Stimulated activated memory B cell treated with anti-CD40 and anti-IgM and Interleukin-4, amounts not matched to agents 10 μg/mL and 1 μg/mL and 100 μg/mL, for 72 hours (primary cell): ENCODE data around the gene FUT4.
"Not testable (repeated sequence)": the region's sequence is repeated elsewhere in the genome, so short reads cannot be mapped to it uniquely, and the experiment has no call there.

ENCODE experiments used
- ATAC-seq: fragments of 150-1000 bp; cut with Tn5 transposase; 2 replicates; pipeline ENCODE4 v1.10.0; 2021
- H3K27ac Mint-ChIP-seq: one replicate; pipeline ENCODE4 v1.8.0; 2022; ENCODE audit warnings: mild to moderate bottlenecking, mixed read lengths
- H3K27me3 Mint-ChIP-seq: one replicate; pipeline ENCODE4 v1.8.0; 2022; ENCODE audit warnings: mixed read lengths
- H3K36me3 Mint-ChIP-seq: one replicate; pipeline ENCODE4 v1.8.0; 2022; ENCODE audit warnings: mixed read lengths
- H3K4me1 Mint-ChIP-seq: one replicate; pipeline ENCODE4 v1.8.0; 2022; ENCODE audit warnings: mixed read lengths
- H3K4me3 Mint-ChIP-seq: one replicate; pipeline ENCODE4 v1.8.0; 2022; ENCODE audit warnings: mild to moderate bottlenecking, moderate library complexity, mixed read lengths
- H3K9me3 Mint-ChIP-seq: one replicate; pipeline ENCODE4 v1.8.0; 2022; ENCODE audit warnings: mixed read lengths

Gene FUT4

DNA sequence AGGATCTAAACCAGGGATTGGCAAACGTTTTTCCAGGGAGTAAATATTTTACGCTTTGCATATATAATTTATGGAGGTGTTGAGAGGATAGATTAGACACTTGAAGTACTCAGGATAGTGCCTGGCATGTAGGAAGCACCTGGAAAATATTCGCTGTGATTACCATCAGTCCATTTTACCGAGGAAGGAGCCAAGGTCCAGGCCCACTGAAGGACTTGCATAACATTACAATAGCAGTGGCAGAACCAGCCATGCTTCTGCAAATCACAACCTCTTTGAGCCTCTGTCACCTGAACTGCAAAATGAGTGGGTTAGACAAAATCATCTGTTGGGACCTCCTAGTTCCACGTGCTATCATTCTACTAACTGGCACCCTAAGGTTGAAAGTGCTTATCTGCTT, 5.4 kb downstream of the FUT4 start:
- Mint-ChIP-seq H3K4me3 (no peak overlapping the region), H3K9me3 (no peaks in the 10 kb centered on the region), H3K36me3 (peaks cover 7% of the 10 kb centered on the region), H3K4me1 (peaks cover 30% of the 10 kb centered on the region), H3K27ac (no peak overlapping the region), H3K27me3 (no peaks in the 10 kb centered on the region)
- no peak for ATAC-seq

GRCh38 chr11:94550513-94550912, 6.8 kb downstream of the FUT4 start:
- Mint-ChIP-seq H3K4me3 (peak overlapping the region; percentile 6), H3K27ac (no peak overlapping the region), H3K36me3 (peaks cover 5% of the 10 kb centered on the region), H3K4me1 (peaks cover 25% of the 10 kb centered on the region), H3K9me3 (no peaks in the 10 kb centered on the region), H3K27me3 (no peaks in the 10 kb centered on the region)
- ATAC-seq: no peak

GRCh38 chr11:94553938-94554337, 10.2 kb downstream of the FUT4 start:
- peaks cover 7% of the 10 kb centered on the region for H3K4me1 Mint-ChIP-seq
- no peaks in the 10 kb centered on the region for H3K27me3 Mint-ChIP-seq
- H3K27ac Mint-ChIP-seq: no peak overlapping the region
- H3K36me3 Mint-ChIP-seq: no peaks in the 10 kb centered on the region
- H3K9me3 Mint-ChIP-seq: no peaks in the 10 kb centered on the region
- ATAC-seq: no peak
- no peak overlapping the region for H3K4me3 Mint-ChIP-seq

DNA sequence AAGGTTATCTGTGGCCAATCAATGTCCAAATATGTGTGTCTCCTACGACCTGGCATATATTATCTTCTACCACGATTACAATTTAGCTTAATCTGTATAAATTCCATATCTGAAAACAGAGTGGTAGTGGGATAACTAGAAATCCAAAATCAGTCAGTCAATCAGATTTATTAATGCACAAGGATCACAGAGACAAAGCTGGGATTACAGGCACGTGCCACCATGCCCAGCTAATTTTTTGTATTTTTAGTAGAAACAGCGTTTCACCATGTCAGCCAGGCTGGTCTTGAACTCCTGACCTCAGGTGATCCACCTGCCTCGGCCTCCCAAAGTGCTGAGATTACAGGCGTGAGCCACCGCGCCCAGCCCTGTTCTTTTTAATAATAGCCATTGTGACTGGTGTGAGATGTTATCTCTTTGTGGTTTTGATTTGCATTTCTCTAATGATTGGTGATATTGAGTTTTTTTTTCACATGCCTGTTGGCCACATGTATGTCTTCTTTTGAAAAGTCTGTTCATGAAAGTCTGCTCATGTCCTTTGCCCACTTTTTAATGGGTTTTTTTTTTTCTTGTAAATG, 12.1 kb downstream of the FUT4 start:
- H3K27me3 Mint-ChIP-seq, H3K4me1 Mint-ChIP-seq, H3K9me3 Mint-ChIP-seq, H3K27ac Mint-ChIP-seq, H3K4me3 Mint-ChIP-seq, H3K36me3 Mint-ChIP-seq, ATAC-seq: not testable (repeated sequence)

- H3K9me3 Mint-ChIP-seq: no peaks in the 10 kb centered on the region
These were observed 13.7 kb downstream of the FUT4 start for GRCh38 chr11:94557421-94557820.

GRCh38 chr11:94557992-94558391, 14.3 kb downstream of the FUT4 start:
- Mint-ChIP-seq H3K27me3 (no peaks in the 10 kb centered on the region), H3K27ac (no peak overlapping the region), H3K9me3 (no peaks in the 10 kb centered on the region), H3K4me3 (no peak overlapping the region), H3K4me1 (no peaks in the 10 kb centered on the region), H3K36me3 (no peaks in the 10 kb centered on the region)
- ATAC-seq: no peak

More at GRCh38 chr11:94557421-94557820, 13.7 kb downstream of the FUT4 start:
- Mint-ChIP-seq H3K4me1 (no peaks in the 10 kb centered on the region), H3K27ac (no peak overlapping the region), H3K36me3 (no peaks in the 10 kb centered on the region), H3K27me3 (no peaks in the 10 kb centered on the region), H3K4me3 (no peak overlapping the region)
- ATAC-seq: no peak

DNA sequence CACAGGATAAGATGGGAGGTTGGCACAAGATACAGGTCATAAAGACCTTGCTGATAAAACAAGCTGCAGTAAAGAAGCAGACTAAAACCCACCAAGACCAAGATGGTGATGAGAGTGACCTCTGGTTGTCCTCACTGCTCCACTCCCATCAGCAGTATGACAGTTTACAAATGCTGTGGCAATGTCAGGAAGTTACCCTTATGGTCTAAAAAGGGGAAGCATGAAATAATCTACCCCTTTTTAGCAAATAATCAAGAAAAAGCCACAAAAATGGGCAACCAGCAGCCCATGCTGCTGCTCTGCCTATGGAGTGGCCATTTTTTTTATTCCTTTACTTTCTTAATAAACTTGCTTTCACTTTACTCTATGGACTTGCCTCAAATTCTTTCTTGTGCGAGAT, 14.7 kb downstream of the FUT4 start:
- no peak overlapping the region for H3K4me3 Mint-ChIP-seq
- no peaks in the 10 kb centered on the region for H3K9me3 Mint-ChIP-seq
- no peaks in the 10 kb centered on the region for H3K27me3 Mint-ChIP-seq
- H3K4me1 Mint-ChIP-seq: no peaks in the 10 kb centered on the region
- no peak overlapping the region for H3K27ac Mint-ChIP-seq
- ATAC-seq: no peak
- H3K36me3 Mint-ChIP-seq: no peaks in the 10 kb centered on the region

DNA sequence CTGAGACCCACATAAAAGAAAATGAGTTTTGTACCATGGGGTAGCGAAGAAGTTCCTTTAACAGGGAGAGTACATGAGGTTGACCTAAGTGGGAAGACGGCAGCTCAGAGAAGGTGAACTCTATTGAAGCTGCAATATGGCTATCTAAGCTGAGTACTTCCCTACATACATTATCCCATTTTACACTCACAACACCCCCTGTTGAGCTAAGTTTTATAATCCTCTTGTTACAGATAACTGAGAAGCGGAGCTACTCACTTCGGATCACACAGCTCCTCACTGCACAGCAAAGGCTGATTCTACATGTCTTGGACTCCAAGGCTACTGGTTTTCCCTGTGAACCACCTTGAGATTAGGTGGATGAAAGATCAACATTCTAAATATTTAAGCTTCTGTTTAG, 15.2 kb downstream of the FUT4 start:
- no peak overlapping the region for H3K4me3 Mint-ChIP-seq
- no peaks in the 10 kb centered on the region for H3K36me3 Mint-ChIP-seq
- no peaks in the 10 kb centered on the region for H3K9me3 Mint-ChIP-seq
- no peak overlapping the region for H3K27ac Mint-ChIP-seq
- no peak for ATAC-seq
- H3K27me3 Mint-ChIP-seq: no peaks in the 10 kb centered on the region
- H3K4me1 Mint-ChIP-seq: no peaks in the 10 kb centered on the region

DNA sequence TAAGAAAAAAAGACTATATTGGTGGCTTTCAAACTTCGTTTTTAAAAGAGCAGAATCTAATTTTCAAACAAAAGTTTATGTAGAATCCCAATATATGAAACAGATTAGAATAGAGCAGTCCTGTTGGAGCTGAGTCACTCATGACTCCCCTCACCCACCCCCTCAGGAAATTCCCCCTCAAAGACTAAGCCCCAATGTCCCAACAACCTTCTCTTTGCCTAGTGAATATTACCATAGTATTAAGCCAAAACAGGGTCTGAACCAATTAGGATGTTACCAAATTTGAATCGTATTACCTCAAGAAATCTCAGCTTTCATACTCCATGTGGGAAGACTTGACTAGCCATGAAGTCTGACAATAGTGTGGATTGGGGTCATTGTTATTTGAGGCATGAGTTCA, 15.6 kb downstream of the FUT4 start:
- H3K27ac Mint-ChIP-seq: no peak overlapping the region
- H3K27me3 Mint-ChIP-seq: no peaks in the 10 kb centered on the region
- H3K36me3 Mint-ChIP-seq: no peaks in the 10 kb centered on the region
- no peak overlapping the region for H3K4me3 Mint-ChIP-seq
- H3K4me1 Mint-ChIP-seq: no peaks in the 10 kb centered on the region
- no peaks in the 10 kb centered on the region for H3K9me3 Mint-ChIP-seq
- ATAC-seq: no peak

- no peak for ATAC-seq
- no peaks in the 10 kb centered on the region for H3K9me3 Mint-ChIP-seq
These were observed 17.1 kb downstream of the FUT4 start for GRCh38 chr11:94560834-94561233.

GRCh38 chr11:94563176-94563847, 19.6 kb downstream of the FUT4 start:
- Mint-ChIP-seq H3K27me3 (no peaks in the 10 kb centered on the region), H3K9me3 (no peaks in the 10 kb centered on the region), H3K4me1 (no peaks in the 10 kb centered on the region), H3K27ac (no peak overlapping the region), H3K36me3 (no peaks in the 10 kb centered on the region), H3K4me3 (no peak overlapping the region)
- no peak for ATAC-seq

More at GRCh38 chr11:94560834-94561233, 17.1 kb downstream of the FUT4 start:
- no peaks in the 10 kb centered on the region for H3K27me3 Mint-ChIP-seq
- no peak overlapping the region for H3K4me3 Mint-ChIP-seq
- H3K36me3 Mint-ChIP-seq: no peaks in the 10 kb centered on the region
- no peak overlapping the region for H3K27ac Mint-ChIP-seq
- no peaks in the 10 kb centered on the region for H3K4me1 Mint-ChIP-seq

DNA sequence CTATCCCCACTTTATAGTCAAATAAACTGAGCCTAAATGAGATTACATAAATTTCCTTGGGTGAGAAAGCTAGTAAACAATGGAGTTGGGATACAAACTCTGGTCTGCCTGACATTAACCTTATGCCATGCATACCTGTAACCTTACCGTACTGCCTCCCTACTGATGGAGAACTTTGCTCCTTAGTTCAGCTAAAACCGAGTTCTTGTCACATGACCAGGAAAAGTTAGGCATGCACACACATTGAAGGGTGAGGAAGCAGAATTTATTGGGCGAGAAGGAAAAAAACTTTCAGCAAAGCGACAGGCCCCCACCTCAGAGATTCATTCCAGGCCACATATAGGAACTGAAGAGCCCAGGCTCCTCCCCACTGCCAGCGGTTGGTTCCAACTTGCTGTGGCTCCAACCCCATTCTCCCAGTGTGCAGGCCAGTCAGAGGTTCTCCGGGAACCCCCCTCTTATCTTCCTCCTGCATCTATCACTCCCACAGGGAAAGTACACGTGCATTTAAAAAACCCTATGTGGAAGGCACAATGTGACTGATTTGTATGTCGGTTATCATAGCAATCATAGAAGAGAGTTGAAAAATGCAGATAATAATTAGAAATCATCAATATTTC, 20.2 kb downstream of the FUT4 start:
- H3K4me1 Mint-ChIP-seq: no peaks in the 10 kb centered on the region
- no peaks in the 10 kb centered on the region for H3K36me3 Mint-ChIP-seq
- H3K4me3 Mint-ChIP-seq: no peak overlapping the region
- no peaks in the 10 kb centered on the region for H3K27me3 Mint-ChIP-seq
- no peaks in the 10 kb centered on the region for H3K9me3 Mint-ChIP-seq
- no peak overlapping the region for H3K27ac Mint-ChIP-seq
- ATAC-seq: no peak

GRCh38 chr11:94567181-94567670, 23.5 kb downstream of the FUT4 start, which contains the start of gene PIWIL4:
Gene PIWIL4 (plus strand): TSS chr11:94567368. CDS start chr11:94567519, 151 bp downstream.
- no peaks in the 10 kb centered on the region for H3K27me3 Mint-ChIP-seq
- H3K36me3 Mint-ChIP-seq: no peaks in the 10 kb centered on the region
- H3K4me1 Mint-ChIP-seq: no peaks in the 10 kb centered on the region
- H3K27ac Mint-ChIP-seq: no peak within 1 kb of the TSS
- no peak for ATAC-seq
- H3K4me3 Mint-ChIP-seq: no peak within 1 kb of the TSS
- H3K9me3 Mint-ChIP-seq: no peaks in the 10 kb centered on the region

DNA sequence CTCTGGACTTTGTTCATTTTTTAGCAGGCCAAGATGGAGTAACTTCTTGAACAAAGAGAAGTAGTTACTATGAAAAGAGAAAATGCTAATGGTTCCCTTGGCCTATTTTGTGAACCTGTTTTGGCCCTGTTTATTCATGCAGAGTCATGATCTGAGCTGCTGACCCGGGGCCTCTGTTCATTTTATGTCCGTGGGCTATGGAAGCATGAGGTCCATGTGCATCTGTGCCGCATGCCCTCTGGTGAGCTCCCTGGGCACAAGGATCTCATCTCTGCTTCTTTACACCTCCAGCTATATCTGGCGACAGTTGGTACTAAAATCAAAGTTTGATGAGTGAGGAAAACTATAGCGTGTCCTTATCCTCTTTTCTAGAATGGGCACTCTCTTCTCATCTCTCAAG, 24.5 kb downstream of the FUT4 start:
- Mint-ChIP-seq H3K4me3 (no peak overlapping the region), H3K9me3 (peaks cover 3% of the 10 kb centered on the region), H3K27ac (no peak overlapping the region), H3K27me3 (no peaks in the 10 kb centered on the region), H3K4me1 (no peaks in the 10 kb centered on the region), H3K36me3 (no peaks in the 10 kb centered on the region)
- no peak for ATAC-seq

- no peak for ATAC-seq
- no peaks in the 10 kb centered on the region for H3K27me3 Mint-ChIP-seq
- H3K4me3 Mint-ChIP-seq: no peak overlapping the region
- no peaks in the 10 kb centered on the region for H3K4me1 Mint-ChIP-seq
- H3K9me3 Mint-ChIP-seq: peaks cover 3% of the 10 kb centered on the region
- no peaks in the 10 kb centered on the region for H3K36me3 Mint-ChIP-seq
- no peak overlapping the region for H3K27ac Mint-ChIP-seq
These were observed 25.0 kb downstream of the FUT4 start for GRCh38 chr11:94568717-94569116.

DNA sequence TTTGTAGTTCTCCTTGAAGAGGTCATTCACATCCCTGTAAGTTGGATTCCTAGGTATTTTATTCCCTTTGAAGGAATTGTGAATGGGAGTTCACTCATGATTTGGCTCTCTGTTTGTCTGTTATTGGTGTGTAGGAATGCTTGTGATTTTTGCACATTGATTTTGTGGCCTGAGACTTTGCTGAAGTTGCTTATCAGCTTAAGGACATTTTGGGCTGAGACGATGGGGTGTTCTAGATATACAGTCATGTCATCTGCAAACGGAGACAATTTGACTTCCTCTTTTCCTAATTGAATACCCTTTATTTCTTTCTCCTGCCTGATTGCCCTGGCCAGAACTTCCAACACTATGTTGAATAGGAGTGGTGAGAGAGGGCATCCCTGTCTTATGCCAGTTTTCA, 29.3 kb downstream of the FUT4 start:
- not testable (repeated sequence) for H3K36me3 Mint-ChIP-seq

More for the DNA sequence above, 29.3 kb downstream of the FUT4 start:
- not testable (repeated sequence) for H3K27ac Mint-ChIP-seq, H3K4me1 Mint-ChIP-seq, H3K9me3 Mint-ChIP-seq, H3K4me3 Mint-ChIP-seq, H3K27me3 Mint-ChIP-seq, ATAC-seq
